AG20443 (cell line): Measurements from ENCODE around the gene NEGR1.

Experiments
- DNase-seq: peaks from one replicate; pipeline ENCODE4 v3.0.0; 2012; ENCODE audit warnings: low spot score, mixed read lengths

NEGR1 gene

GRCh38 chr1:71778940-71779339 is 503.4 kb downstream of the NEGR1 start:
- DNase-seq: no peak

GRCh38 chr1:71777094-71777493 is 505.2 kb downstream of the NEGR1 start:
- DNase-seq: no peak

GRCh38 chr1:71774705-71775104 is 507.6 kb downstream of the NEGR1 start:
- no peak for DNase-seq

GRCh38 chr1:71770121-71770520 is 512.2 kb downstream of the NEGR1 start:
- DNase-seq: peak; percentile 24

GRCh38 chr1:71766748-71767147 is 515.6 kb downstream of the NEGR1 start:
- no peak for DNase-seq

GRCh38 chr1:71762514-71763255 is 519.7 kb downstream of the NEGR1 start:
- no peak for DNase-seq

GRCh38 chr1:71755441-71755840 is 526.9 kb downstream of the NEGR1 start:
- no peak for DNase-seq

- no peak for DNase-seq
These were observed 528.6 kb downstream of the NEGR1 start for GRCh38 chr1:71753746-71754145.

- DNase-seq: peak; percentile 7
These were observed 537.0 kb downstream of the NEGR1 start for GRCh38 chr1:71745326-71745725.

- no peak for DNase-seq
These were observed 538.5 kb downstream of the NEGR1 start for GRCh38 chr1:71743862-71744261.

GRCh38 chr1:71738910-71739309 is 543.4 kb downstream of the NEGR1 start:
- no peak for DNase-seq

GRCh38 chr1:71738256-71738655 is 544.1 kb downstream of the NEGR1 start:
- no peak for DNase-seq

GRCh38 chr1:71737768-71738167 is 544.6 kb downstream of the NEGR1 start:
- DNase-seq: no peak

- no peak for DNase-seq
These were observed 549.2 kb downstream of the NEGR1 start for GRCh38 chr1:71733121-71733520.

GRCh38 chr1:71721532-71721931 is 560.8 kb downstream of the NEGR1 start:
- no peak for DNase-seq

GRCh38 chr1:71719330-71719729 is 563.0 kb downstream of the NEGR1 start:
- DNase-seq: no peak

- DNase-seq: no peak
These were observed 565.2 kb downstream of the NEGR1 start for GRCh38 chr1:71717186-71717585.

GRCh38 chr1:71711456-71711855 is 570.9 kb downstream of the NEGR1 start:
- no peak for DNase-seq

GRCh38 chr1:71706029-71706671 is 576.2 kb downstream of the NEGR1 start:
- no peak for DNase-seq

GRCh38 chr1:71698186-71698585 is 584.2 kb downstream of the NEGR1 start:
- DNase-seq: no peak

GRCh38 chr1:71695821-71696220 is 586.5 kb downstream of the NEGR1 start:
- no peak for DNase-seq

- no peak for DNase-seq
These were observed 587.3 kb downstream of the NEGR1 start for GRCh38 chr1:71695084-71695483.

GRCh38 chr1:71693581-71693980 is 588.8 kb downstream of the NEGR1 start:
- no peak for DNase-seq

- DNase-seq: no peak
These were observed 592.7 kb downstream of the NEGR1 start for GRCh38 chr1:71689635-71690034.
